ENCODE data around the gene SH3BGR. TPM values are rescaled to one million over a fixed set of nuclear protein-coding genes. Genes with fewer than 3 reads are reported as not detected.

SH3BGR gene
- total and polyA plus RNA-seq, 2 of the 8 experiments (the other 6 are each of a cell fraction or from before 2014, with no cell fraction given) = 2.1 to 5.9 TPM

- H2AK5ac ChIP-seq (ENCODE audit: low read depth, low read length) = peak overlapping the region; percentile 94
- FAIRE-seq (no peak), DNase-seq (ENCODE audit: low read depth in 1 of 2, low spot score in 2 of 2) (no peak)
- peak overlapping the region; percentile 98 for H2BK12ac ChIP-seq (ENCODE audit: low read depth, low read length)
- H4K5ac ChIP-seq (ENCODE audit: insufficient read length, low read depth, low read length) = peak overlapping the region; percentile 84
- H3K4ac ChIP-seq (replicated peaks; ENCODE audit: insufficient read length, low read depth, low read length) = peak overlapping the region; percentile 92
- peak overlapping the region; percentile 19 for H3K56ac ChIP-seq (replicated peaks; ENCODE audit: insufficient read length, low read depth, low read length)
- H3K23me2 ChIP-seq (ENCODE audit: low read depth, low read length) = no peaks in the 10 kb centered on the region
- H3K27me3 ChIP-seq (replicated peaks in 1 of 4; ENCODE audit: control insufficient read depth in 3 of 4, extremely low read depth in 1 of 4, insufficient read depth in 3 of 4, low read length in 3 of 4) = no peaks in the 10 kb centered on the region
- H3K4me3 ChIP-seq (ENCODE audit: extremely low read depth in 1 of 4, insufficient read depth in 2 of 4, low read depth in 3 of 4, low read length in 4 of 4) = no peak overlapping the region
- POLR2A ChIA-PET (ENCODE audit: partially characterized antibody) = interaction anchor here (0.7 to 1.6 kb wide), 6 partner anchors 12 to 76 kb away, joined by 3 to 5 read pairs (median 3); no protein-coding TSS in a partner anchor
- no peaks in the 10 kb centered on the region for H3K79me2 ChIP-seq (ENCODE audit: control insufficient read depth in 1 of 2, insufficient read depth in 2 of 2, low read length in 2 of 2)
- peaks cover 19 to 24% of the 10 kb centered on the region in 2 experiments for H3K9me3 ChIP-seq (ENCODE audit: insufficient read depth in 2 of 2, low read depth in 1 of 2, low read length in 1 of 2)
- no peaks in the 10 kb centered on the region for H4K20me1 ChIP-seq (replicated peaks in 1 of 2; ENCODE audit: control insufficient read depth in 1 of 2, insufficient read depth in 2 of 2, low read length in 2 of 2)
- peak overlapping the region; percentile 99 for H4K91ac ChIP-seq (replicated peaks; ENCODE audit: insufficient read length, low read length)
- peak overlapping the region; percentile 95 for H3K18ac ChIP-seq (ENCODE audit: extremely low read depth, low read length)
- peaks cover 0 to 18% (median 3%) of the 10 kb centered on the region in 4 experiments; a peak in 3 of 8 replicates for H3K36me3 ChIP-seq (ENCODE audit: control insufficient read depth in 2 of 4, insufficient read depth in 4 of 4, low read length in 3 of 4)
- peak overlapping the region; percentile 100 for H2BK5ac ChIP-seq (ENCODE audit: low read depth, low read length)
- H2AFZ ChIP-seq (ENCODE audit: low read length) = no peak overlapping the region
- H3K4me2 ChIP-seq (ENCODE audit: insufficient read depth in 1 of 2, low read depth in 2 of 2, low read length in 2 of 2) = peak overlapping the region in 1 of 2 experiments; percentile 9; a peak in 1 of 4 replicates
- H3K14ac ChIP-seq (ENCODE audit: insufficient read length) = no peak overlapping the region
- H2BK20ac ChIP-seq (ENCODE audit: low read length) = peak overlapping the region; percentile 99
- CTCF ChIA-PET (ENCODE audit: partially characterized antibody) = interaction anchor here (0.8 to 2.9 kb wide), 5 partner anchors 12 to 178 kb away, joined by 3 to 11 read pairs (median 4); no protein-coding TSS in a partner anchor
- H2BK15ac ChIP-seq (ENCODE audit: low read length) = no peak overlapping the region
- no peaks in the 10 kb centered on the region for H3K79me1 ChIP-seq (ENCODE audit: low read depth, low read length)
- no peak overlapping the region for H4K8ac ChIP-seq (ENCODE audit: extremely low read depth, insufficient read depth, low read length)
- peak overlapping the region; percentile 56; the same call in 1 of the 2 replicates for H3K27ac ChIP-seq (ENCODE audit: low read depth, low read length)
- no peak overlapping the region for H3K23ac ChIP-seq (ENCODE audit: insufficient read length)
- WGBS, 2 experiments (ENCODE audit: extremely low coverage in 1 of 2, insufficient coverage in 1 of 2, insufficient read length in 1 of 2, insufficient replicate concordance in 2 of 2, low coverage in 1 of 2, low lambda C conversion rate in 2 of 2, missing lambda C conversion rate in 1 of 2) = 69% methylated on average over 15 of the region's 15 CpGs; no CpG with 5 or more reads in 1 of the 2 experiments
- peaks cover 2 to 18% (median 8%) of the 10 kb centered on the region in 4 experiments; a peak in 6 of 7 replicates for H3K4me1 ChIP-seq (replicated peaks in 1 of 4; ENCODE audit: control insufficient read depth in 3 of 4, insufficient read depth in 4 of 4, low read length in 3 of 4)
- no peak overlapping the region; a peak in 2 of 7 replicates for H3K9ac ChIP-seq (replicated peaks in 1 of 4; ENCODE audit: extremely low read depth in 1 of 4, low read depth in 3 of 4, low read length in 3 of 4)
- H2BK120ac ChIP-seq (replicated peaks; ENCODE audit: low read depth, low read length) = peak overlapping the region; percentile 99
- no peak for TF ChIP-seq TEAD4 (IDR thresholded peaks at IDR 0.05; ENCODE audit: low read depth, low read length)
- no peak for TF ChIP-seq SAP30 (IDR thresholded peaks at IDR 0.05; ENCODE audit: insufficient read depth, insufficient replicate concordance, low read length)
- no peak for TF ChIP-seq JUN (IDR thresholded peaks at IDR 0.05; ENCODE audit: low read depth, low read length)
- TF ChIP-seq RBBP5 (IDR thresholded peaks at IDR 0.05; ENCODE audit: borderline replicate concordance, low read depth, low read length) = no peak
- TF ChIP-seq SIX5 (IDR thresholded peaks at IDR 0.05; ENCODE audit: low read depth, low read length) = no peak
- TF ChIP-seq CEBPB (IDR thresholded peaks at IDR 0.05; ENCODE audit: low read depth, low read length) = no peak
- no peak for TF ChIP-seq CTBP2 (IDR thresholded peaks at IDR 0.05; ENCODE audit: borderline replicate concordance, insufficient read depth, insufficient read length, low read length)
- no peak for TF ChIP-seq POLR2AphosphoS5 (IDR thresholded peaks at IDR 0.05; ENCODE audit: low read depth, low read length)
- TF ChIP-seq TAF7 (optimal IDR thresholded peaks at IDR 0.05; ENCODE audit: borderline replicate concordance, low read depth, low read length) = no peak
- no peak for TF ChIP-seq RNF2 (IDR thresholded peaks at IDR 0.05; ENCODE audit: borderline replicate concordance, low read depth, low read length, missing control alignments, poor library complexity, severe bottlenecking)
- TF ChIP-seq EP300 (IDR thresholded peaks at IDR 0.05; ENCODE audit: borderline replicate concordance in 1 of 2, low read depth in 2 of 2, low read length in 2 of 2) = no peak
Observed at GRCh38 chr21:39535646-39536437, 84.1 kb downstream of the SH3BGR start.
